HCT116 (cell line): ENCODE data around the gene MOGAT3. TPM values are rescaled to one million over a fixed set of nuclear protein-coding genes. Genes with fewer than 3 reads are reported as not detected.

Source experiments
- ATAC-seq: fragments of 200-7000 bp; cut with Tn5 transposase; 2 replicates; pipeline ENCODE4 v1.9.1; 2020; ENCODE audit warnings: mild to moderate bottlenecking, moderate library complexity
- BruUV-seq: library from RNA; stranded (reverse); fragments of 400-500 nt; replicated peaks from 2 replicates; lab custom pipeline; 2021; lab: Mats Ljungman, UMichigan
- CTCF ChIA-PET: fragments of 300-600 bp; sonication (Branson Sonifier 250); formaldehyde crosslinking; loops from one replicate; lab custom pipeline; 2021; ENCODE audit warnings: antibody characterized with exemption; lab: Charles Lee
- POLR2A ChIA-PET: fragments of 300-600, 350-600 bp; sonication (Branson Sonifier 250); formaldehyde crosslinking; loops from one replicate; lab custom pipeline; 2021; ENCODE audit warnings: antibody characterized with exemption; lab: Charles Lee
- RAD21 ChIA-PET, 2 experiments: fragments of 300-600 bp; sonication (Branson Sonifier 250); formaldehyde crosslinking; loops; one replicate each; lab custom pipeline; 2023; ENCODE audit warnings: low total read pairs in 2 of 2; ENCODE audit not compliant: uncharacterized antibody in 2 of 2, unreplicated experiment in 2 of 2, low non-redundant PET in 1 of 2; lab: Charles Lee
- DNase-seq: peaks from one replicate; pipeline ENCODE4 v3.0.0-alpha.2; 2010; ENCODE audit warnings: low read depth, low spot score
- H2AFZ ChIP-seq: fragments of 200-600 bp; shearing (Covaris generic), sonication (generic); 2 replicates; pipeline ENCODE4 v1.6.1; 2017; ENCODE audit warnings: low read depth, mixed run types, mixed read lengths, antibody characterized with exemption, low read length; ENCODE audit not compliant: poor library complexity, severe bottlenecking
- H3K27ac ChIP-seq: 2 replicates; pipeline ENCODE4 v1.5.1; 2012; ENCODE audit warnings: low read depth, low read length
- H3K27me3 ChIP-seq: fragments of 200-600 bp; sonication (generic); 2 replicates; pipeline ENCODE4 v1.6.1; 2016; ENCODE audit warnings: mixed run types, low read length, mixed read lengths; ENCODE audit not compliant: insufficient read depth
- H3K36me3 ChIP-seq, 2 experiments: fragments of 200-500 bp in 1 of 2; fragments of 200-600 bp in 1 of 2; sonication (Bioruptor generic) in 1 of 2; sonication (generic) in 1 of 2; 2 replicates each; pipeline versions ENCODE4 v1.5.1 to v1.6.1; 2014 to 2016; ENCODE audit warnings: low read length in 2 of 2, inconsistent platforms in 1 of 2, mixed read lengths in 1 of 2, mixed run types in 1 of 2; ENCODE audit not compliant: insufficient read depth in 2 of 2, control insufficient read depth in 1 of 2
- H3K4me1 ChIP-seq, 2 experiments: fragments of 200-600 bp in 1 of 2; sonication (generic) in 1 of 2; 2 replicates each; pipeline versions ENCODE4 v1.5.1 to v1.6.1; 2012 to 2017; ENCODE audit warnings: low read length in 2 of 2, inconsistent platforms in 1 of 2, mild to moderate bottlenecking in 1 of 2, mixed read lengths in 1 of 2, mixed run types in 1 of 2, moderate library complexity in 1 of 2; ENCODE audit not compliant: insufficient read depth in 2 of 2, control insufficient read depth in 1 of 2
- H3K4me2 ChIP-seq: fragments of 200-600 bp; sonication (generic); 2 replicates; pipeline ENCODE4 v1.6.1; 2017; ENCODE audit warnings: mixed run types, low read length, mixed read lengths
- H3K4me3 ChIP-seq, 2 experiments: fragments of 200-600 bp in 1 of 2; sonication (generic) in 1 of 2; replicated peaks in 1 of 2; 2 replicates each; pipeline ENCODE4 v1.5.1; 2011 to 2016; ENCODE audit warnings: low read length in 2 of 2, control low read depth in 1 of 2, low read depth in 1 of 2, mild to moderate bottlenecking in 1 of 2, mixed read lengths in 1 of 2, mixed run types in 1 of 2
- H3K79me2 ChIP-seq: fragments of 200-600 bp; sonication (generic); 2 replicates; pipeline ENCODE4 v1.6.1; 2017; ENCODE audit warnings: mild to moderate bottlenecking, mixed run types, low read length, moderate library complexity, mixed read lengths; ENCODE audit not compliant: insufficient read depth
- H3K9ac ChIP-seq: fragments of 200-600 bp; sonication (generic); 2 replicates; pipeline ENCODE4 v1.6.1; 2016; ENCODE audit warnings: low read length, mixed read lengths
- H3K9me2 ChIP-seq: fragments of 200-600 bp; sonication (generic), shearing (Covaris generic); 2 replicates; pipeline ENCODE4 v1.6.1; 2017; ENCODE audit warnings: mixed run types, mild to moderate bottlenecking, moderate library complexity; ENCODE audit not compliant: insufficient read depth
- H3K9me3 ChIP-seq, 2 experiments: fragments of 200-500 bp in 1 of 2; fragments of 200-600 bp in 1 of 2; sonication (Bioruptor generic) in 1 of 2; sonication (generic) in 1 of 2; 2 replicates each; pipeline ENCODE4 v1.6.1; 2014 to 2017; ENCODE audit warnings: low read length in 2 of 2, mixed read lengths in 2 of 2, inconsistent platforms in 1 of 2, low read depth in 1 of 2, mild to moderate bottlenecking in 1 of 2, mixed run types in 1 of 2, moderate library complexity in 1 of 2; ENCODE audit not compliant: control insufficient read depth in 1 of 2, insufficient read depth in 1 of 2
- H4K20me1 ChIP-seq: fragments of 200-600 bp; sonication (generic), shearing (Covaris generic); 2 replicates; pipeline ENCODE4 v1.6.1; 2017; ENCODE audit warnings: mixed run types, mild to moderate bottlenecking, moderate library complexity; ENCODE audit not compliant: insufficient read depth
- CBX3 ChIP-seq: IDR thresholded peaks from 2 replicates; pipeline ENCODE4 v1.6.1; 2012; ENCODE audit warnings: low read depth
- ELF1 ChIP-seq: IDR thresholded peaks from 2 replicates; pipeline ENCODE4 v1.6.1; 2012; ENCODE audit warnings: low read depth, borderline replicate concordance
- POLR2A ChIP-seq: IDR thresholded peaks from 2 replicates; pipeline ENCODE4 v1.7.0; 2011; ENCODE audit warnings: borderline replicate concordance; ENCODE audit not compliant: insufficient read depth, insufficient read length; ENCODE audit errors: extremely low read depth
- POLR2AphosphoS5 ChIP-seq: IDR thresholded peaks from 2 replicates; pipeline ENCODE4 v1.6.1; 2011; ENCODE audit warnings: mild to moderate bottlenecking, low read depth, low read length, moderate library complexity
- RAD21 ChIP-seq: IDR thresholded peaks from 2 replicates; pipeline ENCODE4 v1.6.1; 2012; ENCODE audit warnings: low read depth, mild to moderate bottlenecking
- ZNF274 ChIP-seq: fragments of 200-500 bp; sonication (Bioruptor generic); IDR thresholded peaks from 2 replicates; pipeline ENCODE4 v1.6.1; 2014; ENCODE audit warnings: mild to moderate bottlenecking, low read depth, low read length, inconsistent platforms
- intact Hi-C: fragments of 100-400 bp; cut with micrococcal nuclease; formaldehyde crosslinking; loops from 2 replicates; pipeline ENCODE4 v1.10.0; 2022
- total RNA-seq: library from RNA; stranded (reverse); gene quantifications from one replicate; pipeline ENCODE4 v1.2.1, GENCODE V29; 2021; ENCODE audit not compliant: unreplicated experiment
- TF ChIP-seq, protein P1 (sequence below): IDR thresholded peaks from 2 replicates; pipeline ENCODE4 v1.6.1; 2011; ENCODE audit warnings: mild to moderate bottlenecking, low read length, moderate library complexity; ENCODE audit not compliant: insufficient replicate concordance; ENCODE audit errors: extremely low read depth
- TF ChIP-seq, protein P2 (sequence below): IDR thresholded peaks from 2 replicates; pipeline ENCODE4 v1.6.1; 2012

Gene MOGAT3
- total RNA-seq, 1 experiment from 2014 or later, result not detected

DNA sequence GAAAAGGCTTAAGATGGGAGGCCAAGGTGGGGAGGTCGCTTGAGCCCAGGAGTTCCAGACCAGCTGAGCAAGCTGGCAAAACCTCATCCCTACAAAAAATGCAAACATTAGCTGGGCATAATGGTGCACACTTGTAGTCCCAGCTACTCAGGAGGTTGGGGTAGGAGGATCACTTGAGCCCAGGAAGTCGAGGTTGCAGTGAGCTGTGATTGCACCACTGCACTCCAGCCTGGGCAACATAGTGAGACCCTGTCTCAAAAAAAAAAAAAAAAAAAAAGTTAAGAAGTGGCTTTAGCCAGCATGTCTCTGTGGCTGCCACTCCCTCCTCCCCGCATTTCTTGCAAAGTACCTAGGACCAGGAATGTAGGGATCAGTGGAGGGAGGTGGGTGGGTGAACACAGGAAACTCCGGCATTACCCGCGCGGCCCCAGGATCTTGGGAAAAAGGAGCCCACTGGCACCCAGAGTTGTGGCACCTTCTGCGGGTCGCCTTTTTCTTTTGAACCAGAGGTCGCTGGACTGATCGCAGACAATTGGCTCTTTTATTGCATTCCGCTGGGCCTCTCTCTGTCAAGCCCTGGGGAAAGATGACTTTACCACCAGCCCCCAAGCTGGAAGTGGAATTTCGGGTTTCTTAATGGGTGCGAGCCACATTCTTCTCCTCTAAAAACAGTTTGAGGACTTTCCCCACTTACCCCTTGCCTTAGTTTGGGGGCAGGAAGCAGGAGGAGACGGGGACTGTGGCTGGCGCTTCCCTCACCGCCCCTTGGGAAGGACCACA is 39.0 kb downstream of the MOGAT3 start:
- RAD21 ChIA-PET, result interaction anchor here in 1 of 2 experiments (0.6 to 1.4 kb wide), 2 partner anchors 9 to 18 kb away, joined by 3 read pairs; no protein-coding TSS in a partner anchor
- no peaks in the 10 kb centered on the region for H3K9me3 ChIP-seq
- POLR2A ChIA-PET, result interaction anchor here (0.6 to 2.4 kb wide), 9 partner anchors 12 to 287 kb away, joined by 3 to 15 read pairs (median 4); partner anchors contain the start of genes SERPINE1 and SRRT
- H3K27me3 ChIP-seq, result no peaks in the 10 kb centered on the region
- CTCF ChIA-PET, result interaction anchor here (1.0 to 2.3 kb wide), 6 partner anchors 12 to 121 kb away, joined by 3 to 12 read pairs (median 5); no protein-coding TSS in a partner anchor
- H2AFZ ChIP-seq, result no peak overlapping the region
- DNase-seq (no peak), ATAC-seq (no peak)
- peak overlapping the region; percentile 97 for H3K27ac ChIP-seq
- peaks cover 54 to 97% of the 10 kb centered on the region in 2 experiments for H3K4me1 ChIP-seq
- H3K9me2 ChIP-seq, result no peaks in the 10 kb centered on the region
- peaks cover 6 to 24% of the 10 kb centered on the region in 2 experiments; a peak in 3 of 4 replicates for H3K36me3 ChIP-seq
- TF ChIP-seq ZNF274, result no peak
- TF ChIP-seq ELF1, result no peak
- TF ChIP-seq, protein P1, sequence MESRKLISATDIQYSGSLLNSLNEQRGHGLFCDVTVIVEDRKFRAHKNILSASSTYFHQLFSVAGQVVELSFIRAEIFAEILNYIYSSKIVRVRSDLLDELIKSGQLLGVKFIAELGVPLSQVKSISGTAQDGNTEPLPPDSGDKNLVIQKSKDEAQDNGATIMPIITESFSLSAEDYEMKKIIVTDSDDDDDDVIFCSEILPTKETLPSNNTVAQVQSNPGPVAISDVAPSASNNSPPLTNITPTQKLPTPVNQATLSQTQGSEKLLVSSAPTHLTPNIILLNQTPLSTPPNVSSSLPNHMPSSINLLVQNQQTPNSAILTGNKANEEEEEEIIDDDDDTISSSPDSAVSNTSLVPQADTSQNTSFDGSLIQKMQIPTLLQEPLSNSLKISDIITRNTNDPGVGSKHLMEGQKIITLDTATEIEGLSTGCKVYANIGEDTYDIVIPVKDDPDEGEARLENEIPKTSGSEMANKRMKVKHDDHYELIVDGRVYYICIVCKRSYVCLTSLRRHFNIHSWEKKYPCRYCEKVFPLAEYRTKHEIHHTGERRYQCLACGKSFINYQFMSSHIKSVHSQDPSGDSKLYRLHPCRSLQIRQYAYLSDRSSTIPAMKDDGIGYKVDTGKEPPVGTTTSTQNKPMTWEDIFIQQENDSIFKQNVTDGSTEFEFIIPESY, result no peak
- no peak for TF ChIP-seq POLR2A
- no peak for TF ChIP-seq RAD21
- no peak for TF ChIP-seq CBX3
- no peak for TF ChIP-seq POLR2AphosphoS5
- TF ChIP-seq, protein P2, sequence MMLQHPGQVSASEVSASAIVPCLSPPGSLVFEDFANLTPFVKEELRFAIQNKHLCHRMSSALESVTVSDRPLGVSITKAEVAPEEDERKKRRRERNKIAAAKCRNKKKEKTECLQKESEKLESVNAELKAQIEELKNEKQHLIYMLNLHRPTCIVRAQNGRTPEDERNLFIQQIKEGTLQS, result no peak
- H3K4me2 ChIP-seq, result peak overlapping the region; percentile 85
- intact Hi-C loops, result no loop called here
- peak overlapping the region; percentile 51 to 73 for H3K4me3 ChIP-seq
- no peaks in the 10 kb centered on the region for H4K20me1 ChIP-seq
- TSS peak; percentile 18 for BruUV-seq
- H3K79me2 ChIP-seq, result peaks cover 23% of the 10 kb centered on the region; the same call in 1 of the 2 replicates
- peak overlapping the region; percentile 79 for H3K9ac ChIP-seq
